NCI-H2107 treated with DMSO at 0.1 percent for 48 hours (cell line): ENCODE results near the gene AGK.
"Not testable (repeated sequence)": the region's sequence is repeated elsewhere in the genome, so short reads cannot be mapped to it uniquely, and the experiment has no call there.

Experiments
- DNase-seq: peaks from one replicate; lab custom pipeline; 2025; ENCODE audit not compliant: unreplicated experiment; lab: John Stamatoyannopoulos, UW

The AGK gene

DNA sequence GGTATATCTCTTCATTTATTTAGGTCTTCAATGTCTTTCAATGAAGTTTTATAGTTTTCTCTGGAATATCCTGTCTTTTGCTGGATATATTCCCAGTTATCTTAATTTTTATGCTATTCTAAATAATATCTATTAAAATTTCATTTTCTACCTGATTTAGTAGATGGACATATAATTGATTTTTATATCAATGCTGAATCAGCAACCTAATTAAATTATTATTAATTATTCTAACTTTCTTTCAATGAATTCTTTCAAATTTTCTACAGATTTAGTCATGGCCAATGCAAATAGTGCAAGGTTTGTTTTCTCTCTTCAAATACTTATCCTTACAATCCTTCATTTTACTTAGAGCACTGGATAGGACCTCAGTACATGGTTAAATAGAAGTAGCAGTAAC, 94.0 kb downstream of the AGK start:
- DNase-seq: no peak

DNA sequence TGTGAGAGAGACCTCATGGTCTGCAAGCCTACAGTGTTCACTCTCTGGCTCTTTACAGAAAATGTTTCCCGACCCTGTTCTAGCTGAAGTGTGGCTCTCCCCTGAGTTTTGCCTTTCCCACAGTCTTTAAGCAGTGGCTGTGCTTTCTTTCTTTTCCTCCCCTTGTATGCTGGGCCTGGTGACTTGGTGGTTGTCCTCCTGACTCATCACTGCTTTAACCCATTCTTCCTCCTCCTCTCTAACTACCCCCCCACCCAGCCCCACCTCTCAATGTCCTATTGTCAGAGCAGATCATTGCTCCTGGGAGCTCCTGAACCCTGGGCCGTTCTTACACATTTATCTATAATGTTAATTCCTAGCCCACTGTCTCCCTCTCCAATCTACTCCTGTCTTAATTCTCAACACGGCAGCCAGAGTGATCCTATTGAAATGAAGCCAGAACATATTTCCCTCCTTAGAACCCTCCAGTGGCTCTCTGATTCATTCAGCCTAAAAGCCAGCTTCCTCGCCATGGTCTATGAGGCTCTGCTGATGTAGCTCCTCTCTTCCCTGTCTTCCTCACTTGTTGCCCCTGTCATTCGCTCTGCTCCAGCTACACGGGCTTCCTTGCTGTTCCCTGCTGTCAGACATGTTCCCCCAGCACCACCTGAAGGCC, 95.7 kb downstream of the AGK start:
- no peak for DNase-seq

GRCh38 chr7:141647701-141648100, 96.5 kb downstream of the AGK start:
- DNase-seq: not testable (repeated sequence)

DNA sequence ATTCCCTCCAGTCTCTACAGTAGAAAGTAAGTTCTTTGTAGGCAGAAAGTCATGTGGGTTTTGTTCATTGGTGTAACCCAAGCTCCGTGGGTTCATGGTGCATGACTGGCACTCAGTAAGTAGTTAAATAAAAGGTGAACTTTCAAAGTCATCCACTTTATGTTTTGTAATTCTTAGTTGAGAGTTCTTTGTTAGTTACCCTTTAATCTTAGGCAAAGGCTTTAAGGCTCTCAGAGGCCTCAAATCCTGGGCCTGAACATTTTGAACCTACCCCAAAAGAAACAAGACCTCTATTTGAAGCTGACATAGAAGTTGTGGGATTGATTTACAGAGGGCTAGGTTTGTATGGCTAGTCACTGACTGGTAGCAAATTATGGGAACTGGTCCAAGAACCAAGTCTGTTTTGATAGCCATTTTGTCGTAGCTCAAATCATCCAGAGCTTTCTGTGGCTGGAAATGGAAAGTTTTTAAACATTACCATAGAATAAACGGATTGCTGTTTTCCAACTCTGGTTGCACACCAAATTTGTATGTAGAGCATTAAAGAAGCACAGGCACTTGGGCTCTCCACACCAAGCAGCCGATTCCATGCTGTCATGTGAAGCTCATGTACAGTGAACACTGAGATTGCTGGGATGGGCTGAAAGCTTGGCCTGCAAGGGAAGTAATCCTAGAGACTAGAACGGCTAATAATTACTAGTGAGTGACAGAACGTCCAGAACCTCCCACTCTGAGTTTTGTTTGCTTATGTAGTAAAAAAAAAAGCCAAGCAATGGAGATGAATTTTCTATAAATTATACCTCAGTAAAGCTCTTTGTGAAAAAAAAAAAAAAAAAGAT, 97.3 kb downstream of the AGK start:
- DNase-seq: peak; percentile 24

GRCh38 chr7:141649137-141649864, 98.1 kb downstream of the AGK start:
- peak; percentile 80 for DNase-seq

DNA sequence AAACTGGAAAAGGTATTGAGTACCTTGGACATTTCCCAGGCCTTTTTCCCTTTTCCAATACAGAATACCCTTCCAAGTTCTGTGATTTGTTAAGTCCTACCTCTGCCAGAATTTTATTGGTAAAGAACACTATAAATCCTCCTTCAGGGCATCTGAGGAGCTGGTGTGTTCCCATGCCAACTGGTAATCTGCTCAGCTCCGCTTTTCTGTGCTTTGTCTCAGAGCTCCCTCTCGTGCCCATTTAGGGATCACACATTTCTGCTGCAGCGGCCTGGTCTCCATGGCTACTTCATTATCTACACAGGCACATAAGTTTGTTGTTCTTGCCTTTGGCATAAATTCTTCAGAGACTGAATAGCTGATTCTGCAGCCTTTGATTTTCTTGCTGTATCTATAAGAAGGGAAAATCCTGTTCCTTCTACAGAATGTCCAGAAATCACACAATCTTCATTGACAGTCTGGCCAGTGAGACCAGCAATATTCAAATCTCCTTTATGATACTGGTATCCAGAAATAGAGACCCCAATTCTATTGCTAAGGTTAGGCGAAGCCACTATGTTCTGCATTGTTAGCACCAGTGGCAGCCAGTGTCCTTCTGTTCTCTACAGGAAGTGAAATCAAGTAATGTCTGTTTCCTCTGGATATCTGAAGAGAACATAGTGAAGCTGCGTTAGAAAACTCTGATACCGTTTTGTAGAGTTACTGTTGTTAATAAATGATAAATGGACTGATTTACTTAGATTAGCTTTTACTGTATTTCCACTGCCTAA, 98.8 kb downstream of the AGK start:
- peak; percentile 87 for DNase-seq

DNA sequence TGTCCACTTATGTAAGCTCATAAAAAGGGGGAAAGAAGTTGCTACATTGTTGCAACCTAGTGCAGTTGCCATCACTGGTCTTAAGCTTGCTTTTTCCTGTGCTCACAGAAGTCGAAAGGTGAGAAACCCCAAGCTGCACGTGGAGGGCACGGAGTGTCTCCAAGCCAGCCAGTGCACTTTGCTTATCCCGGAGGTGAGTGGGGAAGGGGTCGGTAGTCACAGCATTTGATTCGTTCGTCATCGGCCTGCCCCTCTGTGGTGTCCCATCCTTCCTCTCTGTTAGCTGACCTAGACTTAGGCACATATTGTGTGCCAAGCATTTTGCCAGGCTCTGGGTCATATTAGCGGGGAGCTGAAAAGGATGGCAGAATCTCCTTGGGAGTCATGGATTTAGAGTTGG, 100.2 kb downstream of the AGK start:
- DNase-seq: no peak

GRCh38 chr7:141652691-141653090, 101.5 kb downstream of the AGK start:
- DNase-seq: no peak

- DNase-seq: peak; percentile 87
These were observed 103.3 kb downstream of the AGK start for GRCh38 chr7:141654551-141654950.

- DNase-seq: no peak
These were observed 108.3 kb downstream of the AGK start for GRCh38 chr7:141659501-141659900.

- DNase-seq: no peak
These were observed 109.0 kb downstream of the AGK start for GRCh38 chr7:141660259-141660658.

DNA sequence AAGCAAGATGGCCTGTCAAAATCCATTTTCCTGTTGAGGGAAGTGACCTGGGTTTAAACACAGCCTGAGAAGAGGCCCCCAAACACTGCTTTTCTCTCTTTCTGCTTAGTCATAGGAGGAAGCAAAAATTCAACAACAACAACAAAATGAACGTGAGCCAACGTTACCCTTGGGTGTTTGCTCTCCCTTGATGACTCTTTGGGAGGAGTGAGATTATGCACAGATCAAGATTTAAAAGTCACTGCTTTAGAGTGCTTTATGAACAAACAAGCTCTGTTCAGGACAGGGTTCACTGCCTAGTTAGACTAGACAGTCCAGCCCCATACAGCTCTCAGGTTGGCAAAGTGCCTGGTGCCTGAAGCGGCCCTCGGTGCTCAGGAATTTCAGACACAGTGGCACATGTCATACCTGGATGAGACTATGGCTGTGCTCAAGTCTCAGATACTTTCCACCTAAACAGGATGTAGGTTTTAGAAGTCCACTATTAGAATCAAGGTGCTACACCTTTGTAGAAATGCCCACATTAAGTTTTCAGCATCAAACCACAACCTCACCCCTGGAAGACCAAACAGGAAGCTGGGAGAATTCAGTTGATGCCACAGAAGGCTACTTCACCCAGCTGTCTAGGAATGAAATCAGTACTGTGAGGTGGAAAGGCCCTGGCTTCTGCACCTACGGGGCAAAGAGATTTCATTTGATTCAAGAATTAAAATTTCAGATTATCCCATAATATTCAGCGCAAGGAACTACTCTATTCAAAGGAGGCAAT, 112.1 kb downstream of the AGK start:
- DNase-seq: no peak

GRCh38 chr7:141664450-141664849, 113.2 kb downstream of the AGK start:
- no peak for DNase-seq

GRCh38 chr7:141665208-141666035, 114.2 kb downstream of the AGK start:
- no peak for DNase-seq

- no peak for DNase-seq
These were observed 114.9 kb downstream of the AGK start for GRCh38 chr7:141666071-141666470.

DNA sequence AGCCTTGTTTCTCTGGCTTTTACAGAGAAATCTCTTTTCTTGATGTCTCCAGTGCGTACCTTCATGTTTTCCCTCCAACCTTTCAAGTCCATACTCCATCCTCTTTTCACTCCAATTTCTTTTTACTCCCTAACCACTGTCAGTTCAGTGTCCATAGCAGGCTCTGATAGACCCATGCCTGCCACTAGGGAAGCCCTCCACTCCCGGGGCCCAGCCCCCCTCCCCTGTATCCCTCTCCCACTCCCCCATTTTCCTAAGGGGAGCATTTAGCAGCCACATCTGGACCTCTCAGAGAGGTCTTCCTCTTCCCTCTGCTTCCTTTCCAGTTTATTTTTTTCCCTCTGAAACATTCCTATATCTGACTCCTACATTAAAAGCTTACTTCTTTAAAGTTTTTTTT, 117.6 kb downstream of the AGK start:
- no peak for DNase-seq

DNA sequence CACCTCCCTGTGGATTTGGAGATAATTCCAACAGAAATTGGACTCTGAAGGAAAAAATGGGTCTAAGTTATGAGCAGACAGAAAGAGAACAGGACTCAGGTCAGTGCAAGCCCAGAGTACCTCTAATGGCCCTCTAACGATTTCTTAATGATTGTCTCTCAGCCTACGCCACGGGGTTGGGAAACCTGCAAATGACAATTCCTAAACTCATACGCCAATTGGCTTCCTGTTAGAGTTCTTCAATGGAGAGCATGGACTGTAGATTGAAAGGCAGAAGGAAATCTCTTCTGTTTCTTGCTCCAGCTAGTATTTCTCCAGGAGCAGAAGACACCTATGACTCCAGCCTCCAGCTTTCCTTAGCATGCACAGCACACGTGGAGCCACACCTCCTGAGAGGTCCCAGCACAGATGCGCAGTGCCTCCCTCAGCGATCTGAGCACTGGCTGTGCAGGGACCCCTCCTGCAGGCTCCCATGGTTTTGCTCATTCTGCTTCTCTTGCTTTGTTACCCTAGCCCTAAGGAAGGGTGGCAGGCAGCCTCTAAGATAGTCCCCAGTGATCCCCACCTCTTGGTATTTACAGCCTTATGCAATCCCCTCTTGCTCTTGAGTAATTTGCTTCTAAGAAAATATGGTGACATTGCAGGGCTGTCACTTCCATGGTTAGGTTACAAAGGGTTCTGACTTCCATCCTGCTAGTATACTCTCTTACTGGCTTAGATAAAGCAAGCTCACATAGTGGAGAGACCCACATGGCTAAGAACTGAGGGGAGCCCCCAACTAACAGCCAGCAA, 120.7 kb downstream of the AGK start:
- DNase-seq: no peak

DNA sequence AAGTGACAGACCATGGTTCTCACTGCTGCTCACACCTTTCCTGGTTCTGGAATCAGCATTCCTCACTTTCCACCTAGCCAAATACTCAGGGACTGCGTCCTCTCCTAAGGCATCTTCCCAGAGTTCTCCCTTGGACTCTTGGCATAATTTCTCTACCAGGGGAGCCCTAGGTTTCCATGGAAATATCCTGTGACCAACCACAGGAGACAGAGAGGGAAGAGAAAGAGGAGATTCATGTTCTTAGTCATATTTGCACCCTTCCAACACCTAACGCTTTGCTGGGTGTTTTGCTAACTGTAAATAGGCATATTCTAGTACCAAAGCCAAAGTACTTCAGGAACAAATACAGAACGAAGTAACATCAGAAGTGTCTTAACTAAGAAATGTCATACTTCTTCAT, 122.1 kb downstream of the AGK start:
- DNase-seq: no peak

- no peak for DNase-seq
These were observed 123.0 kb downstream of the AGK start for GRCh38 chr7:141674171-141674671.
